Activated CD8-positive, alpha-beta memory T cell treated with anti-CD3 and anti-CD28 coated beads, Interleukin-2, amount 50 U/mL, for 1 hour (primary cell): Measurements from ENCODE around the gene RPTN.

Experiments
- DNase-seq: peaks from one replicate; pipeline ENCODE4 v3.0.0-alpha.2; 2020; ENCODE audit errors: extremely low read depth

RPTN gene

DNA sequence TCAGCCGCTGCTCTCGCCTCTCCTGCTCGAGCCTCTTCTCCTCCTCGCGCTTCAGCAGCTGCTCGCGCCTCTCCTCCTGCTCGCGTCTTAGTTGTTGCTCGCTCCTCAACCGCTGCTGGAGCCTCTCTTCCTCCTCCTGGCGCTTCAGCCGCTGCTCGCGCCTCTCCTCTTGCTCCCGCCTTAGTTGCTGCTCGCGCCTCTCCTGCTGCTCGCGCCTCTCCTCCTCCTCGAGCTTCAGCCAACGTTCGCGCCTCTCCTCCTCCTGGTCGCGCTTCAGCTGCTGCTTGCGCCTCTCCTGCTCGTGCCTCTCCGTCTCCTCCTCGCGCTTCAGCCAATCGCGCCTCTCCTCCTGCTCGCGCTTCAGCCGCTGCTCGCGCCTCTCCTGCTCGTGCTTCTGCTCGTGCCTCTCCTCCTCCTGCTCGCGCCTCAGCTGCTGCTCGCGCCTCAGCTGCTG, 47.5 kb downstream of the RPTN start:
- no peak for DNase-seq

DNA sequence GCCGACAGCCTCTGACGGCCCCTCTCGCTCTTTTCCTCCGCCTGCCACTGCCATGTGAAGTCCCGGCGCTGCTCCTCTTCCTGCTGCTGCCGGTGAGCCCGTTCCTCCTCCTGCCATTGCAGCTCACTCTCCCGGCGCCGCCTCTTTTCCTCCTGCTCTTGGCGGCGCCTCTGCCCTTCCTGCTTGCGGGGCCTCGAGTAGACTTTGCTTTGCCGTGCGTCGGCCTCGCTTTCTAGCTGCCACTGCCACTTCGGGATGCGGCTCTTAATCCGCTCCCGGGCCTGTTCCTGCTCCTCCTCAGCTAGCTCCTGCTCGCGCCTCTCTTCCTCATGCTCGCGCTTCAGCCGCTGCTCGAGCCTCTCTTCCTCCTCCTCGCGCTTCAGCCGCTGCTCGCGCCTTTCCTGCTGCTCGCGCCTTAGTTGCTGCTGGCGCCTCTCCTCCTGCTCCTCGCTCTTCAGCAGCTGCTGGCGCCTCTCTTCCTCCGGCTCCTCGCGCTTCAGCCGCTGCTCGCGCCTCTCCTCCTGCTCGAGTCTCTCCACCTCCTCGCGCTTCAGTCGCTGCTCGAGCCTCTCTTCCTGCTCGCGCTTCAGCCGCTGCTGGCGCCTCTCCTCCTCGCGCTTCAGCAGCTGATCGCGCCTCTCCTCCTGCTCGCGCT, 48.0 kb downstream of the RPTN start:
- DNase-seq = no peak

DNA sequence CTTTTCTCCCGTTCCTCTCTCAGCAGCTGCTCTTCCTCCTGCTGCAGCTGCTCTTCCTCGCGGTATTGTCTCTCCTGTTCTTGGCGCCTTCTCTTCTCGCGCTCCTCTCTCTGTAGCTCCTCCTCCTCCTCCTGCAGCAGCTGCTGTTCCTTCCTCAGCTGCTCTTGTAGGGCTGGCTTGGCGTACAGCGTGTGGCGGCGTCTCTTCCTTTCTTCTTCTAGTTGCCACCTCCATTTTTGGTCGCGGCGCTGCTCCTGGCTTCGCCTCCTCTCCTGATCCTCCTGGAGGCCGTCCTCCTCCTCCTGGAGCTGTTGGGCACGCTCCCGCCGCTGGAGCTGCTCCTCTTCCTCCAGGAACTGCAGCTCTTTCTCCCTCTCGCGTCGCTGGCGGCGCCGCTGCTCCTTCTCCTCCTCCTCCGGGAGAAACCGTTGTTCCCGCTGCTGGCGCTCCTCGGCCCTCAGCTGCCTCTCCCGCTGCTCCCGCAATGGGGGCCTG, 48.6 kb downstream of the RPTN start:
- no peak for DNase-seq

DNA sequence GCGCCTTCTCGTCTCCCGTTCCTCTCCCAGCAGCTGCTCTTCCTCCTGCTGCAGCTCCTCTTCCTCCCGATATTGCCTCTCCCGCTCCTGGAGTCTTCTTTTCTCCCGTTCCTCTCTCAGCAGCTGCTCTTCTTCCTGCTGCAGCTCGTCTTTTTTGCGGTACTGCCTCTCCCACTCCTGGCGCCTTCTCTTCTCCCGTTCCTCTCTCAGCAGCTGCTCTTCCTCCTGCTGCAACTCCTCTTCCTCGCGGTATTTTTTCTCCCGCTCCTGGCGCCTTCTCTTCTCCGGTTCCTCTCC, 49.1 kb downstream of the RPTN start:
- DNase-seq = no peak

DNA sequence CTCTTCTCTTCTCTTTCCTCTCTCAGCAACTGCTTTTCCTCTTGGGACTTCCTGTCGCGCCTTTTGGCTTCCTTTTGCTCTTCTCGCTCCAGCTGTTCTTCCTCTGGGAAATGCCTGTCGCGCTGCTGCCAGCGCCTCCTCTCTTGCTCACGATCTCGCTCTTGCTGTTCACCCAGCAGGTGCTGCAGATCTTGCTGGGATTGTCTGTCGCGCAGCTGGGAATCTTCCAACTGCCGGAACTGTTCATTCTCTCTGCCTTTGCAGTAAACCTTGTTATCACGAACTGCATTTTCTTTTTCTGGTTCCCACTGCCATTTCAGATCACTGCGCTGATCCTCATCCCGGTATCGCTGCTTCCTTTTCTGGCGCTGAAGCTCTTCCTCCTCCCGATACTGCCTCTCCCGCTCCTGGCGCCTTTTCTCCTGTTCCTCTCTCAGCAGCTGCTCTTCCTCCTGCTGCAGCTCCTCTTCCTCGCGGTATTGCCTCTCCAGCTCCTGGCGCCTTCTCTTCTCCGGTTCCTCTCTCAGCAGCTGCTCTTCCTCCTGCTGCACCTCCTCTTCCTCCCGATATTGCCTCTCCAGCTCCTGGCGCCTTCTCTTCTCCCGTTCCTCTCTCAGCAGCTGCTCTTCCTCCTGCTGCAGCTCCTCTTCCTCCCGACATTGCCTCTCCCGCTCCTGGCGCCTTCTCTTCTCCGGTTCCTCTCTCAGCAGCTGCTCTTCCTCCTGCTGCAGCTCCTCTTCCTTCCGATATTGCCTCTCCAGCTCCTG, 49.6 kb downstream of the RPTN start:
- DNase-seq = no peak

- no peak for DNase-seq
These were observed 50.2 kb downstream of the RPTN start for GRCh38 chr1:152108882-152109222.

- DNase-seq = no peak
These were observed 50.8 kb downstream of the RPTN start for GRCh38 chr1:152107984-152108881.

DNA sequence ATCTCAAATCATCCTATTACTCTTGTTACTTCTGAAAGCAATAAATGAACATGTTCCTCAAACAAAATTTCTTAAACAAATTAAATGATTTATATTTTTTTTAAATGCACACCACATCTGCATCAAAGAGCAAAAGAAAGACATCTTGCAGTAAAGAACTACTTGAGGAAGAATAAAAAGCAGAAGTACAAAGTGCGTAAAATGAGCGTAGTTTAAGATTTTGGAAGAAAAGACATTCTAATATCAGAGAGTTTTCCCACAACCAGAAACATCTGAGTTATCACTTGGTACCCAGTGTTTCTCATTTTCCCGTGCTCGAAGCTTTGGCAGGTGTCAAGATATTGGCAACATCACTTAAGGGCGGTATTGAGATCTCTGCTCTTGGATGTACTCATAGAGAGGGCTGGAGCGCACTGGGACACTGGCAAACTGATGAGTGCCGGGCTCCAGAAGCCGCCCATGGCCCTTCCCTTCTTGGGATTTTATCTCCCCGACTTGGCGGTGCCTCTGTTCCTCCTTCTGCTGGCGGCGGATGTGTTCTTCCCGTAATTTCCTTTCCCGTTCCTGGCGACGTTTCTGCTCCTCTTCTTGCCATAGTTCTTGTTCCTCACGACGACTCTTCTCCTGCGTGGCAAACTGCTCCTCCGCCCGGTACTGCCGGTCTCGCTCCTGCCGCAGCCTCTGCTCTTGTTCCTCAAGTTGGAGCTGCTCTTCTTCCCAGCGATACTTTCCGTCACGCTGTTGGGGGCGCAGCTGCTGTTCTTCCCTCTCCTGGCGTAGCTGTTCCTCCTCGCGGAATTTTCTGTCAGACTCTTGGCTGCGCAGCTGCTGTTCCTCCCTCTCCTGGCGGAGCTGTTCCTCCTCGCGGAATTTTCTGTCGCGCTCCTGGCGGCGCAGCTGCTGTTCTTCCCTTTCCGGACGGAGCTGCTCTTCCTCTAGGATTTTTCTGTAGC, 51.7 kb downstream of the RPTN start:
- DNase-seq = no peak

- DNase-seq = no peak
These were observed 54.2 kb downstream of the RPTN start for GRCh38 chr1:152104854-152105253.
